Loucy (cell line): Measurements from ENCODE around the gene NKAIN4.

Experiments
- CTCF ChIP-seq: fragments of 200-600 bp; sonication (generic); conservative IDR thresholded peaks from 2 replicates; pipeline ENCODE4 v1.5.1; 2014; ENCODE audit warnings: mild to moderate bottlenecking, antibody characterized with exemption, low read length
- EZH2phosphoT487 ChIP-seq: fragments of 200-600 bp; IDR thresholded peaks from 2 replicates; pipeline ENCODE4 v1.6.1; 2018; ENCODE audit warnings: antibody characterized with exemption, mild to moderate bottlenecking, moderate library complexity, borderline replicate concordance

DNA sequence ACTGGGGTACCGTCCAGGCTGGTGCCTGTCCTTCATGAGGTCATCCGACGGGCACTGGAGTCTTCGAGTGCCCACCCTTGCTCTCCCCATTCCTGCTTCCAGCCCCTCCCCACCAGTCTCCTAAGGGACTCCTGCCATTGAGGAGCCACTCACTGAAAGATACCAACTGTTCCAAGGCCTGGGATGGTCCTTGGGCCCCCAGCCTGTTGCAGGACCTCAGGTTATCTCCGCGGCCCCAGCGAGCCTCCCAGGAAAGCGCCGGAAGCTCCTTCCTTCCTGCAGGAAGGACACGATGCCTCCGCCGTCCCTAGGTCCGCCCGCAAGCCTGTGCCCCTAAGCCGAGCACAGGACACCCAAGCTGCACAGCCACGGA lies 1.2 kb downstream of the NKAIN4 start:
- no peak for TF ChIP-seq CTCF
- no peak for TF ChIP-seq EZH2phosphoT487
